ENCODE results near the gene RABL6.
A peak's percentile ranks its signal among the peaks of the same experiment; 100 is the strongest.
"Not testable (repeated sequence)": the region's sequence is repeated elsewhere in the genome, so short reads cannot be mapped to it uniquely, and the experiment has no call there.

Gene RABL6

DNA sequence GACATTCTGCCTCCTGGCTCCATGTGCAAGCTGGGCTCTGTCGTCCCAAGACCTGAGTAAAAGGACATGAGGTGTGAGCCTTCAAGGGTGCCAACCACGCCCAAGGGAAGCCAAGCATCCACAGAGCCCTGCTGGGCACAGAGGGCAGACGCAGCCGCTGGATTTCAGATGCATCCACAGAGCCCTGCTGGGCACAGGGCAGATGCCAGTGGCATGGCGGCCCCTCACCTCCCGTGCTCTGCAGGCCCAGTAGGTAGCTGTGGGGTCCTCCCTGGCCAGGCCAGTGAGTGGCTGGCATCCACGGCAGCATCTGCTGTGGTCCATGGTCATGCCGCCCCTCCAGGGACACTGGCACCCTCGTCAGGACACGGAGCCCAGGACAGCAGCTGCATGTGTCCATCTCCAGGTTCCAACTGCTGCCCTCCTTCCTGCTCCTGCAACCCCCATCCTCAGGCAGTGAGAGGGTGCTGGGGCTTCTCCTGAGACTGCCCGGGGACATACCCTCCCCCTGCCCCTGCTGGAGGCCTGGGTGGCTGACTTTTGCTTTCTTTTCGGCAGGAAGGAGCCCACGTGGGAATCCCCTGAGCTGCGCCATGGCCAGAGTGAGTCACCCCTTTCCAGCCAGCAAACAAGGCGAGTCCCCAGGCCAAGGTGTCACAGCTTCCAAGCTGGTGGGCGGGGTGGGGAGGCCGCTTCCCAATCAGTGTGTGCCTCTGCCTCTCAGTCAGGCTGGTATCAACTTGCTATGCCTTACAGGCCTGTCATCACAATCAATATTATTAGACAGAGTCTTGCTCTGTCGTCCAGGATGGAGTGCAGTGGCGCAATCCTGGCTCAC, 74.6 kb downstream of the RABL6 start:
- DNase-seq (ENCODE audit: low spot score) = peak; percentile 86

DNA sequence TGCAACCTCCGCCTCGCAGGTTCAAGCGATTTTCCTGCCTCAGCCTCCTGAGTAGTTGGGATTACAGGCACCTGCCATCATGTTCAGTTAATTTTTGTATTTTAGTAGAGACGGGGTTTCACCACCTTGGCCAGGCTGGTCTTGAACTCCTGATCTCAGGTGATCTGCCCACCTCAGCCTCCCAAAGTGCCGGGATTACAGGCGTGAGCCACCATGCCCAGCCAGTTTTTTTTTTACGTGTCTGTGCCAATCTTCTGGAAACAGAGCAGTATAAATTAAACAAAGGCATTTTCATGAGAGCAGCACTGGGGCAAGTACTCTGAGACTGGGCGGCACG, 75.2 kb downstream of the RABL6 start:
- not testable (repeated sequence) for DNase-seq (ENCODE audit: low spot score)

DNA sequence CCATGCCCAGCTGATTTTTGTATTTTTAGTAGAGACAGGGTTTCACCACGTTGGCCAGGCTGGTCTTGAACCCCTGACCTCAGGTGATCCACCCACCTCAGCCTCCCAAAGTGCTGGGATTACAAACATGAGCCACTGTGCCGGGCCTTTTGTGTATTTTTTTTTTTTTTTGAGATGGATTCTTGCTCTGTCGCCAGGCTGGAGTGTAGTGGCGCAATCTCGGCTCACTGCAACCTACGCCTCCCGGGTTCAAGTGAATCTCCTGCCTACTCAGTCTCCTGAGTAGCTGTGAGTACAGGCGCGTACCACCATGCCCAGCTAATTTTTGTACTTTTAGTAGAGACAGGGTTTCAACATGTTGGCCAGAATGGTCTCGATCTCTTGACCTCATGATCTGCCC, 75.9 kb downstream of the RABL6 start:
- not testable (repeated sequence) for DNase-seq (ENCODE audit: low spot score)

DNA sequence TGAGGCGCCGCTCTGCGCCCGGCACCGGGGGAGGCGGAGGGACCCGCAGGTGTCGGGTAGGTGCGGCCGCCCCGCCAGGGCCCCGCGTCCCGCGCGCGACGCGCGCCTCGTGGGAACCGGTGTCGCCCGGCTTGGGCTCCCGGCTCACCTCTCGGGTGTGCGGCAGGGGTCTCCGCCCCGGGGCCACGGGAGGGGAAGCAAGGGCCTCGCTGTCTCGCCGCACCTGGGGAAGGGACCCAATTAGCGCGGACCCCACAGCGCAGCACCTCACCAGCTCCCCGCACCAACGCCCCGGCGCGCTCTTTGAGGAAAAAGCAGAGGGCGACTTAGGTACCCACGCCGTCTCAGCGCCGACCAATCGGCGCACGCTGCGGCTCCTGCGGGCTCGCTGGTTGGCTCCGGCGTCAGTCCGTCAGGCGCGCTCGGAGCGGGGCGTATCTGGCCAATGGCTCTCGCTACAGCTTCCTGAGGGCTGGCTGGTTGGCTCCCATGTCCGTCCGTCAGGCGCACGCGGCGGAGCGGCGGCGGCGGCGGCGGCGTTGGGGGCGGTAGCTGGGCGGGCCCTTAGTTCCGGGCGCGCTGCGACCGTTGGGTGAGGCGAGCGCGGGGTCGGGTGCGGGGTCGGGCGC, 78.3 kb downstream of the RABL6 start, which contains the start of gene TRAF2:
Gene TRAF2, plus strand, starts transcription at position 567 of the 629 bp plus-strand sequence. CDS start 12,225 bp downstream, outside the sequence.
- peak; percentile 100 for DNase-seq (ENCODE audit: low spot score)

DNA sequence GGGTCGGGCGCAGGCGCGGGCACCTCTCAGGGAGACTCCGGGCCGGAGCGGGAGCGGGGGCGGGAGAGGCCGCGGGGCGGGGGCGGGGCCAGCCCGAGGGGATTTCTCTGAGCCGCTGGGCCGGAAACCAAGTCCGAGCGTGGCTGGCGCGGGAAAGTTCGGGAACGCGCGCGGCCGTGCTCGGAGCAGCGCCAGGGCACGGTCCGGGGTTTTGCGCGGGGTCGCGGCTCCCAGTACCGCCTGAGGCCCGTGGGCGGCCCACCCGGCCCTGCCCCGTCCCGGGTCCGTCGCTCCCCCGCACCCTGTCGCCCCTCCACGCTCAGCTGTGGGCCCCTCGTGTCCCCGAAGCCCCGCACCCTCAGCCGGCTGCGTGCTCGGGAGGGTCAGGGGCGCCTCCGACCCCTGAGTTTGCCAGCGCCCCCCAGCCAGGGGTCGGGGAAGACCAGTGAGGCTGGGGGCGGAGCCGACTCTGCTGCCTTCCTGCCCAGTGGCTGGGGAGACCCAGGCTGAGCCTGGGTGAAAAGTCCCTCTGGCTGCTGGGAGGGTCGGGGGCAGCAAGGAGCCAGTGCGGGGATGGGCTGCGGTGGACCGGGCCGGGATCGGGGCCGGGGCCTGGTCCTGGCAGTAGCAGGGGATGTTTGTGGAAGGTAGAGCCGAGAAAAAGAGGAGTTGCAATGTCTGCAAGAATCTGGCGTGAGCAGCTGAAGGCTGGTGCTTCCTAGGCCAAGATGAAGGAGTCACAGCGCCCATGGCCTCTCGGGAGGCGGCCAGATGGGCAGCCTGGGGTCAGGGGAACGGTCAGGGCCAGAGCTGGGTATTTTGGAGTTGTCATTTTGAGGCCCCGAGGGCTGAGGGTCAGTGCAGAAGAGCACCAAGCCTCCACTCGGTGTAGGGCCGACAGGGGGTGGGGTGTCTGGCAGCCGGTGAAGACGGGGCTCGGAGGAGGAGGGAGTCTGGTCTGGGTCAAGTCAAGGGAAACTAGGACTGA, 79.2 kb downstream of the RABL6 start:
- DNase-seq (ENCODE audit: low spot score) = peak; percentile 90

DNA sequence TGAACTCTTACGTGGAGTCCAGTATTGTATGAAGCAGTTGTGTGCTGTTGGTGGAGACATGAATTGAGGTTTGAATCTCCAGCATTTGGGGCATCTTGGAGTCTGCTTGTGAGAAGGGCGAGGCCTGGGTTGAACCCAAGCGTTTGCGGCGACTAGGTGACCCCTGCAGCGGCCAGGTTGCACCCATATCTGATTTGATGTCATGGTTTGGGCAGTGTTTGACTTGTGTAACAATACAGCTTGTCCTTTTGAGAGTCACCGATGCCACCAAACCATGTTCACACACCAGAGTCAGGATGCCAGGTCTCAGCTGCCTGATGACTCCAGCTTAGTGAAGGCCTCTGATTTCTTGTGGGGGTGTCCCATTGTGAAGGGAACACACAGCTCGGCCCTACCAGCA, 80.7 kb downstream of the RABL6 start:
- no peak for DNase-seq (ENCODE audit: low spot score)

DNA sequence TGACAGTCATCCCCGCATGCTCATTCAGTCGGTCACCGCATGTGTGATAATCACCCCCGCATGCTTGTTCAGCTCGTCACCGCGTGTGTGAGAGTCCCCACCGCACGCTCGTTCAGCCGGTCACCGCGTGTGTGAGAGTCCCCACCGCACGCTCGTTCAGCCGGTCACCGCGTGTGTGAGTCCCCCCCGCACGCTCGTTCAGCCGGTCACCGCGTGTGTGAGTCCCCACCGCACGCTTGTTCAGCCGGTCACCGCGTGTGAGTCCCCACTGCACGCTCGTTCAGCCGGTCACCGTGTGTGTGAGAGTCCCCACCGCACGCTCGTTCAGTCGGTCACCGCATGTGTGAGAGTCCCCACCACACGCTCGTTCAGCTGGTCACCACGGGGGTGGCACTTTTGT, 82.1 kb downstream of the RABL6 start:
- no peak for DNase-seq (ENCODE audit: low spot score)

DNA sequence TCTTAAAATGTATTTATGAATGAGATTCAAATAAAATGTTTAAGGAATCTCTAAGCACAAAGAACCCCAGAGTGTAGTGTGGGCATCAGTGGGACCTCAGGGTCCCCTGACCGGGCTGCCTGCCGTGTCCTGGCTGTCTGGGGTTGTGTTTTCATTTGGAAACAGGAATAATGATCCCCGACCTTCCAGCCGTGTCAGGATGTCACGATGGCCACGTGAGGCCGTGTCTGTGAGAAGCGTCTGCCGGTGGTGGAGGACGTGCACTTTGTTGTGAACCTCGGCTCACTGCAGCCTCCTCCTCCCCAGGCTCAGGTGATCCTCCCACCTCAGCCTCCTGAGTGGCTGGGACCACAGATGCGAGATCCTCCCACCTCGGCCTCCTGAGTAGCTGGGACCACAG, 82.9 kb downstream of the RABL6 start:
- DNase-seq (ENCODE audit: low spot score) = no peak

All from hepatic stellate cell (primary cell).